ENCODE measurements around the gene SPTSSA.
"Not testable (repeated sequence)": the region's sequence is repeated elsewhere in the genome, so short reads cannot be mapped to it uniquely, and the experiment has no call there.

Gene SPTSSA

GRCh38 chr14:34462132-34462893, at the start of gene SPTSSA:
TSS of gene SPTSSA (minus strand) at chr14:34462240. CDS start at chr14:34462207, 33 bp downstream.
- peak; percentile 95 for DNase-seq

DNA sequence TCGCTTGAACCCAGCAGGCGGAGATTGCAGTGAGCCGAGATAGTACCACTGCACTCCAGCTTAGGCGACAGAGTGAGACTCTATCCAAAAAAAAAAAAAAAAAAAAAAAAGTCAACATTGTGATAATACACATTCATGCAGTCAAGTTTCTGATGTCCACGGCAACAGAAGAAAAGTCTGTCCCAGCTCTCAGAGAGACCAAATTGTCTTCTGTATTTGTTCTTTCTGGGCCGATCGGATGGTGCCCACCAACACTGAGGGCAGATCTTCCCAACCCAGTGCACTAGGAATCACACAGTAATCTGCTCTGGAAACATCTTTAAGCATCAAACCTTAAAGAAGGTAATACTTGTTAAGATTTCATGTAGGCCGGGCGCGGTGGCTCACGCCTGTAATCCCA, 45.8 kb upstream of the SPTSSA start:
- DNase-seq, result no peak

DNA sequence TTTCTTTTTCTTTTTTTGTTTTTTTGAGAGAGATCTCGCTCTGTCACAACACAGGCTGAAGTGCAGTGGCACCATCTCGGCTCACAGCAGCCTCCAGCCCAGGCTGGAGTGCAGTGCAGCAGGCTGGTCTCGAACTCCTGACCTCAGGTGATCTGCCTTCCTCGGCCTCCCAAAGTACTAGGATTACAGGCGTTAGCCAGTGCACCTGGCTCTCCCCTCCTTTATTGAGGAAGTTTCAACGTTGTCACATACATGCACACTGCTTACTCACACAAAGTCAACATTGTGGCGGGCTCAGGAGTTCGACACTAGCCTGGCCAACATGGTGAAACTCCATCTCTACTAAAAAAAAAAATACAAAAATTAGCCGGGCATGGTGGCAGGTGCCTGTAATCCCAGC, 45.4 kb upstream of the SPTSSA start:
- DNase-seq, result no peak

DNA sequence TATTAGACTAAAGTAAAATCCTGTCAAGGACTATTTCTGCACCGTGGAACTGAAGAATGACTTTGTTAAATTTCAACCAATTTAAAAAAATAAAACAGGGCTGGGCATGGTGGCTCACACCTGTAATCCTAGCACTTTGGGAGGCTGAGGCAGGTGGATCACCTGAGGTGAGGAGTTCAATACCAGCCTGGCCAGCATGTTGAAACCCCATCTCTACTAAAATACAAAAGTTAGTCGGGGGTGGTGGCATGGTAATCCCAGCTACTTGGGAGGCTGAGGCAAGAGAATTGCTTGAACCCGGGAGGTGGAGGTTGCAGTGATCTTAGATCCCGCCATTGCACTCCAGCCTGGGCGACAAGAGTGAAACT, 43.1 kb upstream of the SPTSSA start:
- not testable (repeated sequence) for DNase-seq

GRCh38 chr14:34504027-34504426, 42.0 kb upstream of the SPTSSA start:
- DNase-seq, result not testable (repeated sequence)

DNA sequence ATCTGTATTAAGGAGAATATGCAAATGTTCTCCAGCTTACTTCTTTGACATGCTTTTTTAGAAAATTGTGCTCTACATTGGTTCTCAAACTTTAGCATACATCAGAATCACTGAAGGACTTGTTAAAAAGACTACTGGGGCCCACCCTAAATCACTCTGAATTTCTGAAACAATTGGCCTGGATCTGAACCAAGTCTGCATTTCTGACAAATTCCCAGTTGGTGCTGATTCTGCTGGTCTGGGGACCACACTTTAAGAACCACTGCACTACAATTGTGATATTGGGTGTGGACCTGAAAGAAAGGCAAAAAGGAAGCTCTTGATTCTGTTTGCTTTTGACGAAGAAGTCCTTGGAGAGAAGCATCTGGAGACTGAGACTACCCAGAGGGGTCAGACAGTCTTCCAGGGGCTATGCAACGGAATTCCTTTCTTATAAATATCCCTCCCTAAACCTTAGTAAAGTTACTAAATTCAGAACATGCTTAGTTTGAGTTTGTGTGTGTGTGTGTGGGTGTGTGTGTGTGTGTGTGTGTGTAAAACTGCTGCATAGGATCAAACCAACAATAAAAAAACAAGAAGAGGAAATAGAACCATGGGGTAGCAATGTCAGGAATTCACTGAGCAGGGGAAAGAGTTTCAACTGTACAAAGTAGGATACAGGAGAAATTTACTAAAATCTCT, 40.6 kb upstream of the SPTSSA start:
- DNase-seq, result no peak

- no peak for DNase-seq
These were observed 40.0 kb upstream of the SPTSSA start for GRCh38 chr14:34502001-34502400.

DNA sequence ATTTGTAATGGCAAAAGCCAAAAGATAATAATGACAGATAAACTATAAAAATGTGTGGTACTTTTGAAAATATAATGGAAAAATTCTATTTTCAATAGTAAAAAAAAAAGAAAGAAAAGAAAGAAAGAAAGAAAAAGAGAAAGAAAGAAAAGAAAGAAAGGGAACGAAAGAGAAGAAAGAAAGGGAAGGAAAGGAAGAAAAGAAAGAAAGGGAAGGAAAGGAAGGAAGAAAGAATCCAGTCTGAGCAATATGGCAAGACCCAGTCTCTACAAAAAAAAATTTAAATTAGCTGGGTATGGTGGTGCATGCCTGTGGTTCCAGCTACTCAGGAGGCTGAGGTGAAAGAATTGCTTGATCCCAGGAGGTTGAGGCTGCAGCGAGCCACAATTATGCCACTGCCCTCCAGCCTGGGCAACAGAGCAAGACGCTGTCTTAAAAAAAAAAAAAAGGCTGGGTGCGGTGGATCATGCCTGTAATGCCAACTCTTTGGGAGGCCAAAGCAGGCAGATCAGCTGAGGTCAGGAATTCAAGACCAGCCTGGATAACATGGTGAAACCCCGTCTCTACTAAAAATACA, 39.1 kb upstream of the SPTSSA start:
- no peak for DNase-seq

DNA sequence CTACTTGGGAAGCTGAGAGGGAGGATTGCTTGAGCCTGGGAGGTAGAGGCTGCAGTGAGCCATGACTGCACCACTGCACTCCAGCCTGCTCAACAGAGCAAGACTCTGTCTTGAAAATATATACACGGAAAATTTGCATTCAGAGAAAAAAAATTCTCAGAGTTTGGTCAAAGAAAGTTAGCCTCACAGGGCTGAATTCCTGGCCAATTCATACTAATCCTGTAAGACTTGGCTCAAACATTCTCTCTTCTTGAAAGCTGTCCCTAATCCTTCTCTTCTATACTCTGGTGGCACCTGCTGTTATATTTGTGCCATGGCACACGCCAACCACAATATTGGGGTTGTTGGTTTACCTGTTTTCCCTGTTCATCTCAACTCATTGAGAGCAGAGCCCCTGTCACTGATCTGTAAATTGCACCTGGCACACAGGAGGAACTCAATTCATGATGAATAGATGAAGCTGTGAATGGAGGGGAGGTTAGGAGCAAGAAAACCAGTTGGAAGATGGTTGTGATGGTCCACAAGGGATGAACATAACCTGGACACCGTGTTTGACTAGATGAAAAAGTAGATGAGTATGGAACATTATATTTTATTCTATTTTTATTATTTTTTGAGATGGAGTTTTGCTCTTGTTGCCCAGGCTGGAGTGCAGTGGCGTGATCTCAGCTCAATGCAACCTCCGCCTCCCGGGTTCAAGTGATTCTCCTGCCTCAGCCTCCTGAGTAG, 36.8 kb upstream of the SPTSSA start:
- no peak for DNase-seq

GRCh38 chr14:34496679-34497513, 34.9 kb upstream of the SPTSSA start:
- DNase-seq, result no peak

DNA sequence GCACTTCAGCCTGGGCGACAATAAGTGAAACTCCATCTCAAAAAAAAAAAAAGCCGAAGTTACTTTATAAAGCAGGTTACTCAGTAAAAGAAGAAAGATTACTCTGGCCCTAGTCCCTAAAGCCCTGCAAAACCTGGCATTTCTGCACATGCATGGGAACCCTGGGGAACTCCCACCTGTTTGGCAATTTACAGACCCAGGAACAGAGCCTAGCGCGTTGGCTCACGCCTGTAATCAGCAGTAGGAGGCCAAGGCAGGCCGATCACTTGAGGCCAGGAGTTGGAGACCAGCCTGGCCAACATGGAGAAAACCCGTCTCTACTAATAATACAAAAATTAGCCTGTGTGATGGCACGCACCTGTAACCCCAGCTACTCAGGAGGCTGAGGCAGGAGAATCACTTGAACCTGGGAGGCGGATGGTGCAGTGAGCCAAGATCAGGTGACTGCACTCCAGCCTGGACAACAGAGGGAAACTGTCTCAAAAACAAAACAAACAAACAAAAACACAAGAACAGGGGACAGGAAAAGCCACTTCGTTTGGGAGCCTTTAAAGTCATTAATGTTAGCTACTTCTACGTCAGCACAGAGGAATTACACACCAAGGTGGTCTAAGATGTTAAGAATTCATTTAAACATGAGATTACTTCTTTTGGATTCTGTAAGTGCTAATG, 34.1 kb upstream of the SPTSSA start:
- DNase-seq, result no peak

GRCh38 chr14:34489324-34489723, 27.3 kb upstream of the SPTSSA start:
- DNase-seq, result no peak

DNA sequence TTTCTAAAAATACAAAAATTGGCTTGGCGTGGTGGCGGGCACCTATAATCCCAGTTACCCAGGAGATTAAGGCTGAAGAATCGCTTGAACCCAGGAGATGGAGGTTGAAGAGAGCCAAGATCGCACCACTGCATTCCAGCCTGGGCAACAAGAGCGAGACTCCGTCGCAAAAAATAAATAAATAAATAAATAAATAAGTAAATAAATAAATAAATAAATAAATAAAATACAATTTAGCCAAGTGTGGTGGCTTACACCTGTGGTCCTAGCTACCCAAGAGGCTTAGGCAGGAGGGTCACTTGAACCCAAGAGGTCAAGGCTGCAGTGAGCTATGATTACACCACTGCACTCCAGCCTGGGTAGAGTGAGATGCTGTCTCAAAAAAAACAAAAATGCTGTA, 26.5 kb upstream of the SPTSSA start:
- no peak for DNase-seq

DNA sequence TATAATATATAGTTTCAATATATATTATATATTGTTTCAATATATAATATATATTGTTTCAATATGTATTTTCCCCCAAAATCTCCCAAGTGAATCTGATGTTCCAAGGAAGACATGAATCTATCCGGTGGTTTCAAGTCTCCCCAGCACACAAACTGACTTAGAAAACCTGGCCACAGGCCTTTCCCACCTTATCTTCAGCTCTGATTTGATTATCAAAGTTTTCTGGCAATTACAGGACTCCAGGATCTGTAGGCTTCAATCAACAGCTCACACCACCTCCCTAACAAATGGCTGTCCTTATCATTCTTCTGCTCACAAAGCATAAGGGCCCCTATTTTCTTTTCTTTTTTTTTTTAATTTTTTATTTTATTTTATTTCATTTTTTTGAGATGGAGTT, 22.7 kb upstream of the SPTSSA start:
- DNase-seq, result no peak

DNA sequence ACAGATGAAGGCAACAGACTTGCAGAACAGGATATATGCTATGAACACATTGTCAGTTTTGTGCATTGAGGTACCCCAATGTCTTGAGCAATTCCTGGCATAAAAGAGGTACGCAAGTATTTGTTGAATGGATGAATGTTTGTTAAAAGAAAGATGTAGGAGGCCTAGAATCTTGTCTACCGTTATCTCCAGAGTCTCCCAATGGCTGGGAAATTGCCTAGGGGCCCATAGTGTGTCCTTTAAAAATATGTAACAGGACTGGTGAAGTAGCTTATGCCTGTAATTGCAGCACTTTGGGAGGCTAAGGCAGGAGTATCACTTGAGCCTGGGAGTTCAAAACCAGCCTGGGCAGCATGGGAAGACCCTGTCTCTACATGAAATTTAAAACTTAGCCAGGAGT, 20.4 kb upstream of the SPTSSA start:
- no peak for DNase-seq

- DNase-seq, result no peak
These were observed 17.7 kb upstream of the SPTSSA start for GRCh38 chr14:34479694-34480093.

DNA sequence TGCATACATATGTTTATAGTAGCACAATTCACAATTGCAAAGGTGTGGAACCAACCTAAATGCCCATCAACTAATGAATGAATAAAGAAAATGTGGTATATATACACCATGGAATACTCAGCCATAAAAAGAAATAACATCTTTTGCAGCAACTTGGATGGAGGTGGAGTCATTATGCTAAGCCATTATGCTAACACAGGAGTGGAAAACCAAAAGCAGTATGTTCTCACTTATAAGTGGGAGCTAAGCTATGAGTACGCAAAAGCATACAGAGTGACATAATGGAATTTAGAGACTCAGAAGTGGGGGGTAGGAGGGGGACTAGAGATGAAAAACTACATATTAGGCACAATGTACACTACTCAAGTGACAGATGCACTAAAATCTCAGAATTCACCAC, 16.2 kb upstream of the SPTSSA start:
- no peak for DNase-seq

GRCh38 chr14:34476036-34476435, 14.0 kb upstream of the SPTSSA start:
- DNase-seq, result not testable (repeated sequence)

DNA sequence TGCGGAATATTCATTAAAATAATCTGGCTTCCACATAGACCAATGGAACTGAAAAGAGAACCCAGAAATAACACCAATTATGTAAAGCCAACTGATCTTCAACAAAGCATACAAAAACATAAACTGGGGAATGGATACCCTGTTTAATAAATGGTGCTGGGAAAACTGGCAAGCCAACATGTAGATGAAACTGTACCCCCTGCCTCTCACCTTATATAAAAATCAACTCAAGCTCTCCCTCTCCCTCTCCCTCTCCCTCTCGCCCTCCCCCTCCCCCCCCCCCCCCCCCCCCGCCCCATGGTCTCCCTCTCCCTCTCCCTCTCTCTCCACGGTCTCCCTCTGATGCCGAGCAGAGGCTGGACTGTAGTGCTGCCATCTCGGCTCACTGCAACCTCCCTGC, 13.1 kb upstream of the SPTSSA start:
- DNase-seq, result no peak

DNA sequence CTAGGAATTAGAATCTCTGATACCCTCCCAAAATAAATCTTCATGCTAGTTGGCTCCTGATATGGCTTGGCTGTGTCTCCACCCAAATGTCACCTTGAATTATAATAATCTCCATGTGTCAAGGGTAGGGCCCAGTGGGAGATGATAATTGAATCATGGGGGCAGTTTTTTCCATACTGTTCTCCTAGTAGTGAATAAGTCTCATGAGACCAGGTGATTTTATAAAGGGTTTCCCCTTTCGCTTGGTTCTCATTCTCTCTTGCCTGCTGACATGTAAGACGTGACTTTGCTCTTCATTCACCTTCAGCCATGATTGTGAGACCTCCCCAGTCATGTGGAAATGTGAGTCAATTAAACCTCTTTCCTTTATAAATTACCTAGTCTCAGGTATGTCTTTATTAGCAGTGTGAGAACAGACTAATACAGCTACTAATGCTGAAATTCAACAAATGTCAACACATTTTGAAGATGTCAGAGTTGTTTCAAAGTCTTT, 12.2 kb upstream of the SPTSSA start:
- no peak for DNase-seq

GRCh38 chr14:34472706-34473279, 10.8 kb upstream of the SPTSSA start:
- no peak for DNase-seq

- no peak for DNase-seq
These were observed 8.3 kb upstream of the SPTSSA start for GRCh38 chr14:34470319-34470718.
